K562 treated with DMSO at 1 percent for 48 hours (cell line): Measurements from ENCODE around the gene MRC2. TPM values are rescaled to one million over a fixed set of nuclear protein-coding genes. Genes with fewer than 3 reads are reported as not detected.

Source experiments
- total RNA-seq: library from RNA; unstranded; fragments of 300-600 nt; gene quantifications from 2 replicates; pipeline ENCODE4 v1.2.3, GENCODE V29; 2022; ENCODE audit warnings: low replicate concordance; ENCODE audit errors: extremely low read depth

Gene MRC2, protein sequence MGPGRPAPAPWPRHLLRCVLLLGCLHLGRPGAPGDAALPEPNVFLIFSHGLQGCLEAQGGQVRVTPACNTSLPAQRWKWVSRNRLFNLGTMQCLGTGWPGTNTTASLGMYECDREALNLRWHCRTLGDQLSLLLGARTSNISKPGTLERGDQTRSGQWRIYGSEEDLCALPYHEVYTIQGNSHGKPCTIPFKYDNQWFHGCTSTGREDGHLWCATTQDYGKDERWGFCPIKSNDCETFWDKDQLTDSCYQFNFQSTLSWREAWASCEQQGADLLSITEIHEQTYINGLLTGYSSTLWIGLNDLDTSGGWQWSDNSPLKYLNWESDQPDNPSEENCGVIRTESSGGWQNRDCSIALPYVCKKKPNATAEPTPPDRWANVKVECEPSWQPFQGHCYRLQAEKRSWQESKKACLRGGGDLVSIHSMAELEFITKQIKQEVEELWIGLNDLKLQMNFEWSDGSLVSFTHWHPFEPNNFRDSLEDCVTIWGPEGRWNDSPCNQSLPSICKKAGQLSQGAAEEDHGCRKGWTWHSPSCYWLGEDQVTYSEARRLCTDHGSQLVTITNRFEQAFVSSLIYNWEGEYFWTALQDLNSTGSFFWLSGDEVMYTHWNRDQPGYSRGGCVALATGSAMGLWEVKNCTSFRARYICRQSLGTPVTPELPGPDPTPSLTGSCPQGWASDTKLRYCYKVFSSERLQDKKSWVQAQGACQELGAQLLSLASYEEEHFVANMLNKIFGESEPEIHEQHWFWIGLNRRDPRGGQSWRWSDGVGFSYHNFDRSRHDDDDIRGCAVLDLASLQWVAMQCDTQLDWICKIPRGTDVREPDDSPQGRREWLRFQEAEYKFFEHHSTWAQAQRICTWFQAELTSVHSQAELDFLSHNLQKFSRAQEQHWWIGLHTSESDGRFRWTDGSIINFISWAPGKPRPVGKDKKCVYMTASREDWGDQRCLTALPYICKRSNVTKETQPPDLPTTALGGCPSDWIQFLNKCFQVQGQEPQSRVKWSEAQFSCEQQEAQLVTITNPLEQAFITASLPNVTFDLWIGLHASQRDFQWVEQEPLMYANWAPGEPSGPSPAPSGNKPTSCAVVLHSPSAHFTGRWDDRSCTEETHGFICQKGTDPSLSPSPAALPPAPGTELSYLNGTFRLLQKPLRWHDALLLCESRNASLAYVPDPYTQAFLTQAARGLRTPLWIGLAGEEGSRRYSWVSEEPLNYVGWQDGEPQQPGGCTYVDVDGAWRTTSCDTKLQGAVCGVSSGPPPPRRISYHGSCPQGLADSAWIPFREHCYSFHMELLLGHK (N-terminal part only)
- total RNA-seq = not detected in 2 replicates

GRCh38 chr17:62627219-62627903 lies at the start of gene MRC2:
Gene MRC2, plus strand, starts transcription at chr17:62627670. Its CDS starts 133 bp downstream, at chr17:62627803.

Other genes with a start within 250 kb of the MRC2 start
- not detected in 2 replicates for gene EFCAB3, start 247.1 kb upstream of the MRC2 start, total RNA-seq
- gene METTL2A, start 203.8 kb upstream of the MRC2 start, total RNA-seq = not detected in 2 replicates
- not detected in 2 replicates for gene TLK2, start 148.8 kb upstream of the MRC2 start, total RNA-seq
- gene MARCHF10, start 180.6 kb downstream of the MRC2 start, total RNA-seq = not detected in 2 replicates